Vagina (tissue), 2 donors: ENCODE results near the gene NYAP1.

ENCODE experiments used
- CTCF ChIP-seq, 3 experiments: fragments of 450-650 bp in 2 of 3; fragments of 200-600 bp in 1 of 3; sonication (generic) in 1 of 3; IDR thresholded peaks; one replicate each; pipeline ENCODE4 v1.5.1; 2017 to 2019; ENCODE audit warnings: antibody characterized with exemption in 3 of 3, mild to moderate bottlenecking in 2 of 3, moderate library complexity in 2 of 3
- POLR2A ChIP-seq, 2 donors: fragments of 450-650 bp; IDR thresholded peaks; one replicate each; pipeline ENCODE4 v1.6.1; 2017; ENCODE audit warnings: antibody characterized with exemption in 2 of 2, mild to moderate bottlenecking in 2 of 2, moderate library complexity in 2 of 2
- POLR2AphosphoS5 ChIP-seq, 2 donors: sonication (generic); formaldehyde crosslinking; IDR thresholded peaks; one replicate each; pipeline ENCODE4 v1.9.0; 2017; ENCODE audit warnings: antibody characterized with exemption in 2 of 2, mild to moderate bottlenecking in 2 of 2, low read depth in 1 of 2; ENCODE audit not compliant: insufficient read depth in 1 of 2

GRCh38 chr7:100449190-100449795 lies 34.4 kb upstream of the NYAP1 start:
- TF ChIP-seq CTCF (IDR thresholded peaks at IDR 0.05) (no peak), POLR2AphosphoS5 (IDR thresholded peaks at IDR 0.05; ENCODE audit: insufficient read depth in 1 of 2, low read depth in 1 of 2) (no peak), POLR2A (IDR thresholded peaks at IDR 0.05) (no peak)
